HFF-Myc (cell line): Measurements from ENCODE around the gene GATAD2A.

Source experiments
- DNase-seq: peaks from one replicate; pipeline ENCODE4 v3.0.0-alpha.2; 2011; ENCODE audit warnings: low read depth; ENCODE audit errors: extremely low read depth
- H3K4me3 ChIP-seq: replicated peaks from 2 replicates; pipeline ENCODE4 v1.5.1; 2011; ENCODE audit warnings: low read depth, mild to moderate bottlenecking, control low read depth, low read length
- TF ChIP-seq, protein P1 (sequence below): IDR thresholded peaks from 2 replicates; pipeline ENCODE4 v1.5.1; 2012; ENCODE audit warnings: mild to moderate bottlenecking, low read depth, low read length, control low read depth; ENCODE audit errors: missing control alignments

GATAD2A gene

DNA sequence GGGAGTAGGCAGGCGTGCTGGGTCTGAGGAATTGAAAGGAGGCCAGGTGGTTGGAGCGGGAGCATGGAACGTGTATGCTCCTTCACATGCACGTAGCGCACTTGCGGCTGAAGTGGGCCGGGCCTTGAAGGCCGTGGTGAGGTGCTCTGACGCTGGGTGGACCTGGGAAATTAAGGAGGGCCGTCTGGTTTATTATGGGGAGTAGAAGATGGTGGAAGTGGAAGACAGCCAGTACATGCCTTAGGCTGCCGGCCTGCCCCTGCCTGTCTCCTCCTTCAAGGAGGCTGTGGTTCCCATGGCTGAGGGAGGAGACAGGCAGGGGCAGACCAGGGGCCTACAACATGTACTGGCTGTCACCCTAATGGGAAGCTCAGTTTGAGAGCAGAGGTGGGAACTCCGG, 23.9 kb downstream of the GATAD2A start:
- TF ChIP-seq, protein P1, sequence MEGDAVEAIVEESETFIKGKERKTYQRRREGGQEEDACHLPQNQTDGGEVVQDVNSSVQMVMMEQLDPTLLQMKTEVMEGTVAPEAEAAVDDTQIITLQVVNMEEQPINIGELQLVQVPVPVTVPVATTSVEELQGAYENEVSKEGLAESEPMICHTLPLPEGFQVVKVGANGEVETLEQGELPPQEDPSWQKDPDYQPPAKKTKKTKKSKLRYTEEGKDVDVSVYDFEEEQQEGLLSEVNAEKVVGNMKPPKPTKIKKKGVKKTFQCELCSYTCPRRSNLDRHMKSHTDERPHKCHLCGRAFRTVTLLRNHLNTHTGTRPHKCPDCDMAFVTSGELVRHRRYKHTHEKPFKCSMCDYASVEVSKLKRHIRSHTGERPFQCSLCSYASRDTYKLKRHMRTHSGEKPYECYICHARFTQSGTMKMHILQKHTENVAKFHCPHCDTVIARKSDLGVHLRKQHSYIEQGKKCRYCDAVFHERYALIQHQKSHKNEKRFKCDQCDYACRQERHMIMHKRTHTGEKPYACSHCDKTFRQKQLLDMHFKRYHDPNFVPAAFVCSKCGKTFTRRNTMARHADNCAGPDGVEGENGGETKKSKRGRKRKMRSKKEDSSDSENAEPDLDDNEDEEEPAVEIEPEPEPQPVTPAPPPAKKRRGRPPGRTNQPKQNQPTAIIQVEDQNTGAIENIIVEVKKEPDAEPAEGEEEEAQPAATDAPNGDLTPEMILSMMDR: no peak
- no peak overlapping the region for H3K4me3 ChIP-seq
- no peak for DNase-seq

DNA sequence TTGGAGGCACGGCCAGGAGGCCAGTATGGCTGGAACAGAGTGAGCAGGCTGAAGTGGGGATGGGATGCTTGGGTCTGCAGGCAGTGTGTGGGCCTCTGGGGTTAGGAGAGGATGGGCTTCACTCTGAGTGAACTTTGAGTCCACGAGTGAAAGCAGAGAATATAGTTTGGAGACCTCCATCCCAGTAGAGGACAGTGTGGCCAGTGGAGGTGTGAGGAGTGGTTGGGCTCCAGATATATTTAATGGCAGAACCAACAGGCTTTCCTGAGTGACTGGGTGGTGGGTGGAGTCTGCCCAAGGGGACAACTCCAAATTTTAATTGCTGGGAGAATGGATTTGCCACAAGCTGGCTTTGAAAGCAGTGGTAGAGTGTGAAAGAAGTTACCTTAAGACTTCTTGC, 27.3 kb downstream of the GATAD2A start:
- H3K4me3 ChIP-seq: no peak overlapping the region
- no peak for DNase-seq
- TF ChIP-seq, protein P1: no peak

DNA sequence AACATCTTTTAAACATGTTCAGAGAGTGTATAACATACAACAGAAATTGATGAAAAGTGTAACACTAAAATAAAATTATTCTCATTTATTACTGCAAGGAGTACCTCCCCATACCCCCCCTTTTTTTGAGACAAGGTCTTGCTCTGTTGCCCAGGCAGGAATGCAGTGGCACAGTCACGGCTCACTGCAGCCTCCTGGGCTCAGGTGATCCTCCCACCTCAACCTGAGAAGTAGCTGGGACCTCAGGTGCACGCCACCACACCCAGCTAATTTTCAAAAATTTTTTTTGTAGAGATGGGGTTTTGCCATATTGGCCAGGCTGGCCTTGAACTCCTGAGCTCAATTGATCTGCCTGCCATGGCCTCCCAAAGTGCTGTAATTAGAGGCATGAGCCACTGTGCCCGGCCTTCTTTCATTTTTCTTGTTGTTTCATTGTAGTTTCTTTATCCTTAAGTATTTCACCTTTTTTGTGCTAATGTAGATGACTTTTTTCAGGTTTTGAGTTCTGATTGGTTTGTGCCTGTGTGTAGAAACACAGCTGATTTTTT, 28.3 kb downstream of the GATAD2A start:
- TF ChIP-seq, protein P1: no peak
- no peak overlapping the region for H3K4me3 ChIP-seq
- DNase-seq: no peak

DNA sequence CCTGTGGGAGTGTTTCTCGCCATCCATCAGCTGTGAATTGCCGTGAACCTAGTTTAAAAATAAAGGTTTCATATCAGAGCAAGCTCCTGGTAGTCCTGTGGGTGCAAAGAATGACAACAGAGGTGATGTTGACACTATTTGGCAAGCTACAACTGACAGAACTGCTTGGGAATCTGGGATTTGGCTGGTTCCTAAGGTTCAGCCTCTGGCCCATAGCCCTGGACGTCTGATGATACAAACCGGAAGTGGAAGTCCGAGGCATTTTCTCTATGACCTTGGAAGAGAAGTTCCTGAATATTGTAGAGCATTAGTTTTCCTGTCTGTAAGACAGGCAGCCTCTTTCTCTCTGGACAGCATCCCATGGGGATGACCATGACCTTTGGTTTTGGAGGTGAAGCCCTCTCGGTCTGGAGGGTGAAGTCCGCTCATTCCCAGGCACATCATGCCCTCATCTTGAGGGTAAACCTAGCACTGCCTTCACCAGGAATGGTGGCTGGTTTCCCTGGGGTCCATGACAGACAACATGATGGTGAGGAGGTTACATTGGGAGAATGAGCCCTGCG, 29.1 kb downstream of the GATAD2A start:
- DNase-seq: no peak
- no peak overlapping the region for H3K4me3 ChIP-seq
- TF ChIP-seq, protein P1: no peak

DNA sequence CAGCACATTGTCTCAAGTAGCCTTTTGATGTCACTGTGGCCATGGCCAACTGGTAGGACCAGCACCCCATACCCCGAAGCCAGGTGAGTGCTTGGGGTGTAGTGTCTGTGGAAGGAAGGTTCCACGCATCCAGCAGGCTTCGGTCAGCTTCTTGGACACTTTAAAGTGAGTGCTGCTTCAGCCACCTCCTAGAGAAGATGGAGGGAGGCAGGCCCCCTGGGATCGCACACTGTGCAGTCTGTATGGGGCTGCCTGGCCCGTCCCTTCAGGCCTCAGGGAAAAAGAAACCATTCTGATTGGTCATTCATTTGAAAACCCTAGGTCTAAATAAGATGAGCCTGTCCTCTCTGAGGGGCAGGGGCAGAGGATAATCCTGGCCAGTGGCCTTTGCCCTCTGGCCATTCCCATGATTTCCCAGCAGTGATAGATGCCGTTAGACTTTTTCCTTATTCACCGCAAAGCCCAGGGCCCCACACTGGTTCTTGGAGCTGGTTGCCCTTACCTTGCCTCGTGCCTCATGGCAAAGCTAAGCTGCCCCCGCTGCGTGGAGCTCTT, 30.7 kb downstream of the GATAD2A start:
- no peak overlapping the region for H3K4me3 ChIP-seq
- TF ChIP-seq, protein P1: no peak
- DNase-seq: no peak

DNA sequence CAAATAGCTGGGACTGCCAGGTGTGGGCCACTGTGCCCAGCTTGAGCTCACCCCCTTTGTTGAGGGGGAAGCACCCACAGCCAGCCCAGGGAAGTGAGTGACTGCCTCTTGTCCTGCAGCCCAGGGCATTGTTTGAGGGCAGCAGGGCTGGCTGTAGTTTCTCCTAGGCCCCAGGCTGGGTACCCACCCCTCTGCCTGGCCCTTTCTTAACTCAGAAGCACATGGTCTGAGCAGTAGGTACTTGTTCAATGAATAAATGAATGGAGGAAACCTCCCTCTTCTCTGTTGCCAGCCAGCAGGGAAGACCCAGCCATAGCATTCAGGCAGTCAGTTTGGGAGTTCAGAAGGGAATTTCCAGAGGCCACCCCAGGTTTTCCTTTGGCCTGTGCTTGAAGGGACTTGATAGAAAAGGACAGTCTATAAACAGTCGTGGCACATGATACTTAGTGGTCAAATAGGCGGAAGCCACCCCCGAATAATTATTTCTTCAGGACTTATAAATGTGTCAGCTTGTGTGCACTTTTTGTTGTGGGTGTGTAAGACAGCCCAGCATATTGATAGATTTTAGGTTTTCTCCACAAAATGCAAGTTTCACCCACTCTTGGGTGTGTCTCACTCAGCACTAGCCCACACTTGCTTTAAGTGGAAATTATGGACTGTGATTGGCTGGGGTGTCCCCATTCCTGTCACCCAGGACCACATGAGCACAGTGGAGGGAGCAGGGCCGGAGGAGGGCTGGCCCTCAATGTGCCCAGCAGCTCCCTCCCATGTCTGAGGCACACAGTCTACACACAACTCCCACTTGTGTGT, 33.1 kb downstream of the GATAD2A start:
- H3K4me3 ChIP-seq: no peak overlapping the region
- TF ChIP-seq, protein P1: no peak
- no peak for DNase-seq
